Transverse colon (tissue), 4 donors: ENCODE measurements around the gene H6PD.

Experiments used
- EP300 ChIP-seq: sonication (generic); formaldehyde crosslinking; IDR thresholded peaks from one replicate; pipeline ENCODE4 v1.6.1; 2017; ENCODE audit warnings: antibody characterized with exemption, low read depth
- POLR2A ChIP-seq: fragments of 450-650 bp; IDR thresholded peaks from one replicate; pipeline ENCODE4 v1.6.1; 2016; ENCODE audit warnings: antibody characterized with exemption, mild to moderate bottlenecking, moderate library complexity
- POLR2AphosphoS5 ChIP-seq, 3 donors: sonication (generic); formaldehyde crosslinking; IDR thresholded peaks; one replicate each; pipeline ENCODE4 v1.6.1; 2016; ENCODE audit warnings: antibody characterized with exemption in 3 of 3
- TF ChIP-seq, protein P1 (sequence below), 5 experiments: fragments of 200-600 bp in 3 of 5; fragments of 450-650 bp in 2 of 5; sonication (generic) in 3 of 5; IDR thresholded peaks; 1 replicate in 2 of 5; 2 replicates in 3 of 5; pipeline ENCODE4 v1.5.1; 2016 to 2017; ENCODE audit warnings: antibody characterized with exemption in 5 of 5, inconsistent platforms in 3 of 5, mild to moderate bottlenecking in 2 of 5, moderate library complexity in 1 of 5

DNA sequence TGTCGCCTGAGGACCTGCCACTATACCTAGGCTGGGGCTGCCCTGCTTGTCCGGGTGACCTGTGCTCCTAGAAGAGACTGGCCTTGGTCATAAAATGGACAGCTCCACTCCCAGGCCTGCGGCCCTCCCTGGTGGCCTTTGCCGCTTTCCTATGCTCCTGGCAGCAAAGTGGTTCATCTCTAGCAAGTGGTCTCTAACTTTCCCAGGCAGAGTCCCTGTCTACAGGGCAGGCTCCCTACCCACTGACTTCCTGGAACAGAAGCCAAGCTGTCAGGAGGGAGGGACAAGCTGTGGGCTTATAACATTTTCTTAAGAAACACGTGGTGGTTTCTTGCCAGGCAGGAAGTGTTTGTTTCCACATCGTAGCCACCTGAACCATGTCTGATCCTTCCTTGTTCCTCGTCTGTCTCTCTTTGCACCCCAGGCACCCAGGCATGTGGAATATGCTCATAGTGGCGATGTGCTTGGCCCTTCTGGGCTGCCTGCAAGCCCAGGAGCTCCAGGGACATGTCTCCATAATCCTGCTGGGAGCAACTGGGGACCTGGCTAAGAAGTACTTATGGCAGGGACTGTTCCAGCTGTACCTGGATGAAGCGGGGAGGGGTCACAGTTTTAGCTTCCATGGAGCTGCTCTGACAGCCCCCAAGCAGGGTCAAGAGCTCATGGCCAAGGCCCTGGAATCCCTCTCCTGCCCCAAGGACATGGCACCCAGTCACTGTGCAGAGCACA lies 10.1 kb downstream of the H6PD start:
- TF ChIP-seq POLR2A (no peak), POLR2AphosphoS5 (IDR thresholded peaks at IDR 0.05) (peak in 1 of 3 donors; percentile 9), EP300 (no peak)
- TF ChIP-seq, protein P1, sequence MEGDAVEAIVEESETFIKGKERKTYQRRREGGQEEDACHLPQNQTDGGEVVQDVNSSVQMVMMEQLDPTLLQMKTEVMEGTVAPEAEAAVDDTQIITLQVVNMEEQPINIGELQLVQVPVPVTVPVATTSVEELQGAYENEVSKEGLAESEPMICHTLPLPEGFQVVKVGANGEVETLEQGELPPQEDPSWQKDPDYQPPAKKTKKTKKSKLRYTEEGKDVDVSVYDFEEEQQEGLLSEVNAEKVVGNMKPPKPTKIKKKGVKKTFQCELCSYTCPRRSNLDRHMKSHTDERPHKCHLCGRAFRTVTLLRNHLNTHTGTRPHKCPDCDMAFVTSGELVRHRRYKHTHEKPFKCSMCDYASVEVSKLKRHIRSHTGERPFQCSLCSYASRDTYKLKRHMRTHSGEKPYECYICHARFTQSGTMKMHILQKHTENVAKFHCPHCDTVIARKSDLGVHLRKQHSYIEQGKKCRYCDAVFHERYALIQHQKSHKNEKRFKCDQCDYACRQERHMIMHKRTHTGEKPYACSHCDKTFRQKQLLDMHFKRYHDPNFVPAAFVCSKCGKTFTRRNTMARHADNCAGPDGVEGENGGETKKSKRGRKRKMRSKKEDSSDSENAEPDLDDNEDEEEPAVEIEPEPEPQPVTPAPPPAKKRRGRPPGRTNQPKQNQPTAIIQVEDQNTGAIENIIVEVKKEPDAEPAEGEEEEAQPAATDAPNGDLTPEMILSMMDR (IDR thresholded peaks at IDR 0.05) = no peak
